GM21360 (cell line): ENCODE measurements around the gene TBC1D30.

Source experiments
- ATAC-seq: cut with Tn5 transposase; IDR thresholded peaks from one replicate; pipeline ENCODE4 v1.9.1; 2021; ENCODE audit warnings: mild to moderate bottlenecking, moderate library complexity; ENCODE audit not compliant: unreplicated experiment

Gene TBC1D30

DNA sequence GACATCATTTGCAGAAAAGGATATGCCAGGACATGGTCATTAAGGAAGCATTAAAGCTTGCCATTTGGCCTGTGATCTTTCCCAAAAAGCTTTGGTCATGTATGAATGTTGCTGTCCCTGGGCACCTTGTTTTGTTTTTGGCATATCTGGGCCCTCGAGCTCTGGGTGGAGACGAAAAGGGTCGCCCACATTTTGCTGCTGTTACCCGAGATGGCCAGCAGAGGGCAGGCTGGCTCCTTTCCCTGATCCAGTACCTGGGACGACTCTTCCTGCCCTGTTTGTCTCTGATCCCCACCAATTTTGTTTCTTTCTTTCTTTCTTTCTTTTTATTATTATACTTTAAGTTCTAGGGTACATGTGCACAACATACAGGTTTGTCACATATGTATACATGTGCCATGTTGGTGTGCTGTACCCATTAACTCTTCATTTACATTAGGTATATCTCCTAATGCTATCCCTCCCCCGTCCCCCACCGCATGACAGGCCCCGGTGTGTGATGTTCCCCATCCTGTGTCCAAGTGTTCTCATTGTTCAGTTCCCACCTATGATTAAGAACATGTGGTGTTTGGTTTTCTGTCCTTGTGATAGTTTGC lies 22.2 kb upstream of the TBC1D30 start:
- peak; percentile 61 for ATAC-seq

- ATAC-seq = no peak
Observed at GRCh38 chr12:64806173-64806572, 18.3 kb upstream of the TBC1D30 start.

DNA sequence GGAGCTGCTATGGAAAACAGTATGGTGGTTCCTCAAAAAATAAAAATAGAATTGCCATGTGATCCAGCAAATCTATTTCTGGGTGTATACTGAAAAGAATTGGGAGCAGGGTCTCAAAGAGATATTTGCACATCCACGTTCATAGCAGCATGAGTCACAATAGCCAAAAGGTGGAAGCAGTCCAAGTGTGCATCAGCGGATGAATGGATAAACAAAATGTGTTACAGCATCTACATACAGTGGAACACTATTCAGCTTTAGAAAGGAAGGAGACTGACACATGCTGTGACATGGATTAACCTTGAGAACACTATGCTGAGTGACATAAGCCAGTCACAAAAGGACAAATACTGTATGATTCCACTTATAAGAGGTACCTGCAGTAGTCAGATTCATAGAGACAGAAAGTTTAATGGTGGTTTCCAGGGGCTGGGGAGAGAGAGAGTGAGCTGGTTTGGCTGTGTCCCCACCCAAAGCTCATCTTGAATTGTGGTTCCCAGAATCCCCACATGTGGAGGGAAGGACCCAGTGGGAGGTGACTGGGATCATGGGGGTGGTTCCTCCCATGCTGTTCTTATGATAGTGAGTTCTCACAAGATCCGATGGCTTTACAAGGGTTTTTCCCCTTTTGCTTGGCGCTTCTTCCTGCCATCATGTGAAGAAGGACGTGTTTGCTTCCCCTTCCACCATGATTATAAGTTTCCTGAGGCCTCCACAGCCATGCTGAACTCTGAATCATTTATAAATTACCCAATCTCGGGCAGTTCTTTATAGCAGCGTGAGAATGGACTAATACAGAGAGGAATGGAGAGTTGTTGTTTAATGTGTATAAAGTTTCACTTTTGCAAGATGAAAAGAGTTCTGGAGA lies 17.6 kb upstream of the TBC1D30 start:
- ATAC-seq = no peak

DNA sequence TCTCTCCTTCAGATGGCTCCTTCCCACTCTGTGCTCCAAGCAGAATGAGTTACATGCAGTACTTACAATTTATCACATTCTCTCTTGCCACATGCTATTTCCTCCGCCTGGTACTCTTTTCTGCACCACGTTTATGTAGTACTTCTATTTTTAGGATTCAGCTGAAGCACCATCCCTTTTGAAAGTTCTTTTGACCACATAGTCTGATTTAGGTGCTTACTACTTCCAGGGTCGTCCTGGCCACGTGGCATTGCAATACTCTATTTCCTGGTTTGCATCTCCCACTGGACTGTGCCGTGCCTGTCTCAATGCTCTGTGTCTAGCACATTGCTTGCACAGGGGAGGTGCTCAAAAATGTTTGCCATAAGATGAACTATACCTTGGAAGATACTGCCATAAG lies 16.3 kb upstream of the TBC1D30 start:
- ATAC-seq = peak; percentile 82

- no peak for ATAC-seq
Observed at GRCh38 chr12:64810831-64811230, 13.6 kb upstream of the TBC1D30 start.

- ATAC-seq = no peak
Observed at GRCh38 chr12:64813723-64814122, 10.7 kb upstream of the TBC1D30 start.

GRCh38 chr12:64814432-64814831 lies 10.0 kb upstream of the TBC1D30 start:
- no peak for ATAC-seq

DNA sequence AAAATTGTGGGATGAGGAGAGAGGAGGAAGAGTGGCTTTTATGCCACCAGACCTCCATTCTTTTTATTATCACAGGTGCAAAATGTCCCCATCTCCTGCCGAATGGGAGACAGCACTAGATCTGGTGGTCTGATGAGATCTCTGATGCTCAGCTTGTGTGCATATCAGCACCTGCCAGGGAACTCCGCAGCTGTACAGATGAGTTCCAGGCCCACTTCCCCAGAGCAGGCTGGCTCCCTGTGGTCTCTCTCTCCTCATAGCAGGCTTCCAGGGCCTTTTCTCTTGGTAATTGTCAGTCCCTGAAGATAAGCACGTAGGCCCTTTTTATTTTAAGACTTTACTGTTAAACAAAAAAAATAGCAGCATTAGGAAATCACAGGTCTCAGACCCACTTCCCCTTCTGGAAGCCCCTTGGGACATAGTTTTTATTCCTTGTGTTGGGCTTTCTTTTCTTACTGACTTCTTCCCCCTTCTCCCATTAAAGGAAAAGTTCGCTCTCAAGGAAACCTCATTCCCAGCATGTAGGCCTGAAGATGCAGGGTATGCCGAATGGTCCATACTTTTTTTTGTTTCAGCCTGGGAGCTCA lies 4.5 kb upstream of the TBC1D30 start:
- no peak for ATAC-seq

GRCh38 chr12:64820593-64820992 lies 3.9 kb upstream of the TBC1D30 start:
- no peak for ATAC-seq

- ATAC-seq = no peak
Observed at GRCh38 chr12:64821116-64821630, 3.3 kb upstream of the TBC1D30 start.

- peak; percentile 20 for ATAC-seq
Observed at GRCh38 chr12:64824130-64824499, 332 bp upstream of the TBC1D30 start.

GRCh38 chr12:64825143-64826021 lies 935 bp downstream of the TBC1D30 start:
- ATAC-seq = peak; percentile 13

GRCh38 chr12:64826234-64826633 lies 1.8 kb downstream of the TBC1D30 start:
- no peak for ATAC-seq

DNA sequence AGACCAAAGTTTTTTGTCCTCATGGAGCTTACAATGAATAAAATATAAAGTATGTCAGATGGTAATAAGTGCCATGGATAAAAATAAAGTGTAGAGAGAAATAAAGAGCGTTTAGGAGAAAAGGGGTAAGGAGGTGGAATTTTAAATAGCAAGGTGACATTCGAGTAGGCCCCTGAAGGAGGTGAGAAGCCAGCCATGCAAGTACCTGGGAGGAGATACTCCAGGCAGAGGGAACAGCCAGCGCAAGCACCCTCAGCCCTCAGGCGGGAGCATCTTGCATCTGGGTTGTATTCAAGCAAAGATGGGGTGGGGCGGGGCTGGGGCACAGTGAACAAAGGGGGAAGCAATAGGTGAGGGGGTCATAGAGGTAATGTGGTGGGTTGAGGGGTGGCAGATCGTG lies 4.3 kb downstream of the TBC1D30 start:
- ATAC-seq = no peak

DNA sequence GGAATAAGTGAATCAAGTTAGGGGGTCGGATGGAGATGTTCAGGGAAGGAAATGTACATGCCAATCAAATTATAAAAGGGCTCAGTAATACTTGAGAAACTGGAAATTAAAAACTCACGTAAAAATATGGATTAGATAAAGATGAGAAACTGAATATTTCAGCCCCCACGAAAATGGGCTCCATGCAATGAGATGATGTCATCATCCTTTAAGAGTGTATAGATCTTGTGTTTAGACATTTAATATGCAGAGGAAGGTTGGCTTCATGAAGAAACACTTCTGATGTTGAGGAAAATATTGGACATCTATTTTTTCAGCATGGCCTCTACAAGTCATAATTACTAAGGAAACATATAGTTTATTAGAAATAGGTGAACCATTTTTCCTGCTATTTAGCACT lies 9.5 kb downstream of the TBC1D30 start:
- no peak for ATAC-seq

DNA sequence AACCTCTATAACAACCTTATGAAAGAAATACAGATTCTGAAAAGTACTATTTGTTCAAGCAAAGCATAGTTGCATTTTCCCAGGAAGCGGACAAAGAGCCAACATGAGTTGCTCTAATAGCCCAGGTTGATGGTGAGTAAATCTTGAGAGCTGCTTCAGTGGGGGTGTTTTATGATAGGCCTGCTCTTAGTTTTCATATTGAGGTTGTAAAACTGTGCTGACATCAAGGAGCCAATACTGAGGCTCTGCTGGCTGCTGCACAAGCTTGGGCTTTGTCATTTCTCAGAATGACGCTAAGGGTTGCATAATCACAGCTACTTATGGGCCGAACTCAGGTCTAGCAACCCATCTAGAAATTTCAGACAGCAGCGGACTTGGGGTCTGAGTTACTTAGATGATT lies 11.5 kb downstream of the TBC1D30 start:
- ATAC-seq = no peak

DNA sequence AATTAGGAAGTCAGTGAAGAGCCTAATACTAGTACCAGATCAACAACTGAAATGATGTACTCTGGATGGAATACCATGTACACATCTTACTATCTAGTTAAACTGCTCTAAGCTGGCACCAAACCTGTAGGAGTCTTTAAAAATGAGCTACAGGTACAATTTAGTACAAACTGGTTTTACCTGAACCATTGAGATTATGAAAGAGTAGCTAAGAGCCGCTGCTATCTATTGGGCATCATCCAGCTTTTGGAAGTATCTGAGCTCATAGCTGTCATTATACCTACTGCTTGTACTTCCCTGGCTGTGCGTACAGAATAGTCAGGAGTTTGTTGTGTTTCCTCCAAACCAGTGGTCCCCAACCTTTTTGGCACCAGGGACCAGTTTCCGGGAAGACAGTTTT lies 12.4 kb downstream of the TBC1D30 start:
- ATAC-seq = no peak

DNA sequence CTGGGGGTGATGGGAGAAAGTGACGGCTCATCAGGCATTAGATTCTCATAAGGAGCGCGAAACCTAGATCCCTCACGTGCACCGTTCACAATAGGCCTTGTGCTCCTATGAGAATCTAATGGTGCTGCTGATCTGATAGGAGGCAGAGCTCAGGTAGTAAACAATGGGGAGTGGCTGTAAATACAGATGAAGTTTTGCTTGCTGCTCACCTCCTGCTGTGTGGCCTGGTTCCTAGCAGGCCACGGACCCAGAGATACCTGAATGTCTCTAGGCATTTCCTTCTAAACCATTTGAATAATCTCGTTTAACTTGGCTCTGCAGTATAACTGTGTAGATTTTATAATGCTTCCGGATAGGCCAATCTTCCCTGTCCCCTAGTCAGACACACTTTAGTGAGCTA lies 13.0 kb downstream of the TBC1D30 start:
- no peak for ATAC-seq

DNA sequence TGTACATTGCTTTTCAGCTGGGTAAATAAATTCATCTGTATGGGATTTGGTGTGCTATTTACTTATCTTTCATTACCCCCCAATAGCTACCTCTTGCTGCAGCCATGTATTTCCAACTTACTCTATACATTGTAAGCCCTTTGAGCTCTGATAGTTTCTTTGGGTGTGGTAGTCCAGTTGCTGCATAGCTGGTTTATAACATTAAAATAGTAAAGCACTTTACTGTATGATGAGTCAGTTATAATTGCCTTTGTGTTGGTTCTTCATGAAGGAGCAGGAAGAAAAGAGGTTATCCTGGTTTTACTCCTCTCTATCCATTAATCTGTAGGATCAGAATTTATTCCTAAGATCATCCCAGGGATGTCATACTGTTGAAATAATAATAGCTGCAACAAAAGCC lies 15.7 kb downstream of the TBC1D30 start:
- no peak for ATAC-seq

DNA sequence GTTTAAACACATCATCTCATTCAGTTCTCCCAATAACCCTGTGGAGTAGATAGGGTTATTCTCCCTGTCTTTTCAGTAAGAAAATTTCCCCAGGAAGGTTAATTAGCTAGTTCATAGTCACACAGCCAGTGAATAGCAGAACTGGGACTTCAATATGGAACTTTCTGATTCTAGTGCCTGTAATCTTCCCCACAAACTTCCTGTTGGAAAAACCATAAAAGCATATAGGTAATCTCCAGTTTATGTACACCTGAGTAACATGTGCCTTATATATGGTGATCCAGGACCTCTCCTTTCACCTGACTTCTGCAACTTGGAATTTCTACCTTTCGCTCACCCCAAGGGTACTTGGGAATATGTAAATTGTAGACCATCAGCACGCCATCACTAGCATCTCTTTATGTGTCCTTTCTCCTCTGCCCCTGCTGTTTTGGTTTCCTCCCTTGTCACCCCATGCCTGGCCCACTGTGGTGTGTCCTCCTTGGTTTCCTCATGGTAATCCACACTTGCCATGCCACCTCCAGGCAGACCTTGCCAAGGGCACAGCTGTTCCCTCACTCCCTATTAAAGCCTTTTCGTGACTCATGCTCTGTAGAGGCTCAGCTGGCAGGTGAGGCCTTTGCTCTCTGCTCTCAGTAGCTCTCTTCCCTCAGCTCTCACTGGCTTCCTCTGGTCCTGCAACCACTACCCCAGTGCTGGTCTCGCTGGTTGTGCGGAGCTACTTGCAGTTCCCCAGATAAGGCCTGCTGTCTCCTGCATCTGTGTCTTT lies 16.7 kb downstream of the TBC1D30 start:
- no peak for ATAC-seq
